GM12874 (cell line): ENCODE results near the gene UTP11.
A peak's percentile ranks its signal among the peaks of the same experiment; 100 is the strongest.

Source experiments
- TF ChIP-seq, protein P1 (sequence below): IDR thresholded peaks from 2 replicates; pipeline ENCODE4 v1.5.1; 2011; ENCODE audit warnings: low read depth, mild to moderate bottlenecking, control low read depth, low read length, moderate library complexity; ENCODE audit not compliant: insufficient read depth

The UTP11 gene

DNA sequence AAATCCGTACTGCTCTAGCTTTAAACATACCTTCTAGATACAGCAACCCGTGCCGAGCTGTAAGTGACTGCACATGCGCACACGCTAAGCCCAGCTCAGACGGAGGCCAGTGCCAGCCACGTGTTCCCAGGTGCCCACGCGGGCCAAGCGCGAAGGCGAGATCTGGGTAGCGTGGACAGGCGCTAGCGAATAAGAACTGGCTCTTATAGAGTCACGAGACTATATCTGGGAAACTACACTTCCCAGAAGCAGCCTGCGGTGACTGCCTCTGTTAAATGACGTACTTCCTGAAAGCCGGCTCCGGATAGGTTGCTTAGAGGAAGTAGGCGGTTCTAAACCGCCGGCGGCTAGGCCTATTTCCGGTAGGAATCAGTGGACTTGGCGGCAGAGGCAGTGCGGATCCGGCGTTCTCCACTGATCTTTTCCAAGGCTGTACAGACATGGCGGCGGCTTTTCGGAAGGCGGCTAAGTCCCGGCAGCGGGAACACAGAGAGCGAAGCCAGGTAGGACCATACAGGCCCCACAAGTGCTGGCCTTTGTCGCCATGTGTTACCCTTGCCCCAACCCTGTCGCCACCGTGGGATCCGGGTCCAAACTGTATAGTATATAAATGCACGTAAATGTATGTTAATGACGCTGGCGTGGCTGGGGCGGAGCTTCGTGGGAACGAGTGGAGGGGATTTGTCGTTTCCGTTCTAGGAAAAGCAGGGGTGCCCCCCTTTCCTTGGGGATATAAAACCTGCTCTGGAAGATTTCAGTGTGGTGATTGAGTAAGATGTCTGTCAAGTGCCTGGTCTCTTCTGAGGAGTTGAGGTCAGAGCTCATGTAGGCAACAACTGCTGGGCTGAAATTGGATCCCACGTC lies at the start of gene UTP11:
Gene UTP11 (plus strand): TSS at position 372 of the 864 bp plus-strand sequence. CDS start 69 bp downstream, at position 441.
- TF ChIP-seq, protein P1, sequence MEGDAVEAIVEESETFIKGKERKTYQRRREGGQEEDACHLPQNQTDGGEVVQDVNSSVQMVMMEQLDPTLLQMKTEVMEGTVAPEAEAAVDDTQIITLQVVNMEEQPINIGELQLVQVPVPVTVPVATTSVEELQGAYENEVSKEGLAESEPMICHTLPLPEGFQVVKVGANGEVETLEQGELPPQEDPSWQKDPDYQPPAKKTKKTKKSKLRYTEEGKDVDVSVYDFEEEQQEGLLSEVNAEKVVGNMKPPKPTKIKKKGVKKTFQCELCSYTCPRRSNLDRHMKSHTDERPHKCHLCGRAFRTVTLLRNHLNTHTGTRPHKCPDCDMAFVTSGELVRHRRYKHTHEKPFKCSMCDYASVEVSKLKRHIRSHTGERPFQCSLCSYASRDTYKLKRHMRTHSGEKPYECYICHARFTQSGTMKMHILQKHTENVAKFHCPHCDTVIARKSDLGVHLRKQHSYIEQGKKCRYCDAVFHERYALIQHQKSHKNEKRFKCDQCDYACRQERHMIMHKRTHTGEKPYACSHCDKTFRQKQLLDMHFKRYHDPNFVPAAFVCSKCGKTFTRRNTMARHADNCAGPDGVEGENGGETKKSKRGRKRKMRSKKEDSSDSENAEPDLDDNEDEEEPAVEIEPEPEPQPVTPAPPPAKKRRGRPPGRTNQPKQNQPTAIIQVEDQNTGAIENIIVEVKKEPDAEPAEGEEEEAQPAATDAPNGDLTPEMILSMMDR: no peak

DNA sequence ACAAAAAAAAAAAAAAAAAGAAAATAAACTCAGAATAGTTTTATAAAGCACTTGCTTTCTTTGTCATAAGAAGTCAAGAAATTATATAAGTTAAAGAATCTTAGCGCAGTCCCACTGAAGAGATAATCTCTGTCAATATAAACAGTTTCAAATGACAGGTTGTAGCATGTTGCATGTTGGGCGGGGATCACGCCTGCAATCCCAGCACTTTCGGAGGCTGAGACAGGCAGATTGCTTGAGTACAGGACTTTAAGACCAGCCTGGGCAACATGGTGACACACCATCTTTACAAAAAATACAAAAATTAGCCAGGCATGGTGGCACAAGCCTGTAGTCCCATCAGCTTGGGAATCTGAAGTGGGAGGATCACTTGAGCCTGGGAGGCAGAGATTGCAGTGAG lies 47.2 kb upstream of the UTP11 start:
- TF ChIP-seq, protein P1: no peak

DNA sequence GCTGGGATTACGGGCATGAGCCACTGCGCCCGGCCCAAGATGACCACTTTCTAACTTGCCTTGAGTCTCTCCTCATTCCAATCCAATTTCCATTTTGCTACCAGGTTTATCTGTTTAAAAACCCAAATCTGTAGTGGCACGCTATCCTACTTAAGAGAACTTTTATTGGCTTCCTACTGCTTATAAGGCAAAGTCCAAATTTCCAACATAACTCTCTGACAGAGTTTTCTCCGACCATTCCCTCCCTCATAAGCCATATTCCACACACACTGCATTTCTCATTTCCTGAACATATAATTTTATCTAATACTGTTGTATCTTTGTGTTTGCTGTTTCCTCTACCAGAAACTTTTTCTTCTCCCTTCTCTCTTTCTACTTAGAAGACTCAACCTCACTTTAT lies 38.0 kb upstream of the UTP11 start:
- TF ChIP-seq, protein P1: no peak

GRCh38 chr1:37975083-37975482 lies 37.5 kb upstream of the UTP11 start:
- TF ChIP-seq, protein P1: peak; percentile 34; the same call in 1 of the 2 replicates

- TF ChIP-seq, protein P1: no peak
Observed at GRCh38 chr1:37978541-37978940, 34.0 kb upstream of the UTP11 start.

- TF ChIP-seq, protein P1: no peak
Observed at GRCh38 chr1:37983546-37983945, 29.0 kb upstream of the UTP11 start.

DNA sequence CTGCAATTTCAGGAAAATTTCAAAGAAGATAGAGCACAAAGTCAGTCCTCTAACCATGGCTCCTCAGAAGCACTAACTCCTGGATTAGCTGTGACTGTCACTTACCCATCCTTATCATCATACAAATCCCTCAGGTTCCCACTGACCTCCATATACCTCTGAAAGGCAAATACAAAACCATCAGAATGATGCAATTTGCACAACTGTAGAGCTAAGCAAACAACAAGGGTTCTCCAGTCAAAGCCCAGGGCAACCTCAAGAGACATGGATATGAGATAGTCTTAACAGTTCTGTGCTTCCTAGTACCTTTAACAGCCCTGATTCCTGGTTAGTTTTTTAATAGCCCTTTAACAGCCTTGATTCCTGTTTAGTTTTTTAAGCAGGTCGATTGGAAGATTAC lies 24.9 kb upstream of the UTP11 start:
- TF ChIP-seq, protein P1: no peak
